Measurements from ENCODE around the gene BBLN. TPM values are rescaled to one million over a fixed set of nuclear protein-coding genes. Genes with fewer than 3 reads are reported as not detected.

The BBLN gene
- total RNA-seq, 1 experiment from 2014 or later, result 48.5 TPM

GRCh38 chr9:128136816-128137793 is 23.0 kb upstream of the BBLN start:
- ATAC-seq (no peak), DNase-seq (ENCODE audit: low read depth, low spot score) (no peak)
- in situ Hi-C loops (cut with HindIII; ENCODE audit: low pct_unique_long_range_greater_than_20kb, low sequenced_read_pairs), result no loop called here
- H3K4me3 ChIP-seq (ENCODE audit: low read depth in 2 of 2, low read length in 2 of 2), result no peak overlapping the region
- ChIA-PET CTCF (interaction anchor here (0.6 kb wide), 1 partner anchor 1179 kb away, joined by 3 read pairs; no protein-coding TSS in a partner anchor), POLR2A (interaction anchor here (0.6 kb wide), 1 partner anchor 12 kb away, joined by 16 read pairs; no protein-coding TSS in a partner anchor)
- TF ChIP-seq CTCF (IDR thresholded peaks at IDR 0.05) (no peak), POLR2AphosphoS5 (IDR thresholded peaks at IDR 0.05; ENCODE audit: low read depth, low read length) (no peak), TCF7L2 (IDR thresholded peaks at IDR 0.05; ENCODE audit: low read depth, low read length) (no peak), SIN3A (IDR thresholded peaks at IDR 0.05; ENCODE audit: borderline replicate concordance, insufficient read depth, low read depth, low read length) (no peak), REST (IDR thresholded peaks at IDR 0.05; ENCODE audit: insufficient read depth in 1 of 2, low read depth in 2 of 2, low read length in 1 of 2) (no peak)
- no peaks in the 10 kb centered on the region for H3K27me3 ChIP-seq (ENCODE audit: control insufficient read depth, insufficient read depth, low read length)
- no peak overlapping the region for H3K27ac ChIP-seq (ENCODE audit: low read length)
- no peaks in the 10 kb centered on the region for H3K9me3 ChIP-seq (ENCODE audit: control insufficient read depth, insufficient read depth, low read depth, low read length)
- no peaks in the 10 kb centered on the region for H3K4me1 ChIP-seq (ENCODE audit: control insufficient read depth, insufficient read depth, low read length)
- BruUV-seq (replicated peaks), result no TSS peak
- no peaks in the 10 kb centered on the region for H3K36me3 ChIP-seq (ENCODE audit: control insufficient read depth, insufficient read depth, low read length)
- intact Hi-C loops (cut with micrococcal nuclease; ENCODE audit: unreplicated experiment), result no loop called here

- Histone ChIP-seq H3K4me1 (ENCODE audit: control insufficient read depth, insufficient read depth, low read length) (no peaks in the 10 kb centered on the region), H3K27me3 (ENCODE audit: control insufficient read depth, insufficient read depth, low read length) (no peaks in the 10 kb centered on the region), H3K36me3 (ENCODE audit: control insufficient read depth, insufficient read depth, low read length) (no peaks in the 10 kb centered on the region), H3K27ac (ENCODE audit: low read length) (no peak overlapping the region), H3K9me3 (ENCODE audit: control insufficient read depth, insufficient read depth, low read depth, low read length) (no peaks in the 10 kb centered on the region), H3K4me3 (ENCODE audit: low read depth in 2 of 2, low read length in 2 of 2) (no peak overlapping the region)
- BruUV-seq (replicated peaks), result no TSS peak
- POLR2A ChIA-PET, result no interaction called here
- CTCF ChIA-PET, result no interaction called here
- DNase-seq (ENCODE audit: low read depth, low spot score) (no peak), ATAC-seq (peak; percentile 34; the same call in 1 of the 2 replicates)
- TF ChIP-seq TCF7L2 (IDR thresholded peaks at IDR 0.05; ENCODE audit: low read depth, low read length) (no peak), REST (IDR thresholded peaks at IDR 0.05; ENCODE audit: insufficient read depth in 1 of 2, low read depth in 2 of 2, low read length in 1 of 2) (no peak), CTCF (IDR thresholded peaks at IDR 0.05) (no peak), SIN3A (IDR thresholded peaks at IDR 0.05; ENCODE audit: borderline replicate concordance, insufficient read depth, low read depth, low read length) (no peak), POLR2AphosphoS5 (IDR thresholded peaks at IDR 0.05; ENCODE audit: low read depth, low read length) (no peak)
- intact Hi-C loops (cut with micrococcal nuclease; ENCODE audit: unreplicated experiment) (no loop called here), in situ Hi-C loops (cut with HindIII; ENCODE audit: low pct_unique_long_range_greater_than_20kb, low sequenced_read_pairs) (no loop called here)
Observed at GRCh38 chr9:128138001-128138400, 22.1 kb upstream of the BBLN start.

Data from Panc1 (cell line).